Heart right ventricle (tissue), 16 donors: ENCODE measurements around the gene PROCR. TPM values are rescaled to one million over a fixed set of nuclear protein-coding genes. Genes with fewer than 3 reads are reported as not detected.
"Not testable (repeated sequence)": the region's sequence is repeated elsewhere in the genome, so short reads cannot be mapped to it uniquely, and the experiment has no call there.

Experiments
- ATAC-seq, 8 donors: fragments of 200-7000 bp; cut with Tn5 transposase; one replicate each; pipeline ENCODE4 v1.9.1; 2020; ENCODE audit warnings: mild to moderate bottlenecking in 8 of 8, moderate library complexity in 8 of 8, moderate number of reproducible peaks in 1 of 8
- DNase-seq, 2 donors: peaks; one replicate each; pipeline ENCODE4 v3.0.0-alpha.2; 2020
- H3K27ac ChIP-seq, 10 donors: fragments of 200-600 bp; sonication (generic) in 2 of 10; one replicate each; pipeline versions ENCODE4 v1.5.0 to v1.8.0; 2020 to 2022; ENCODE audit warnings: mild to moderate bottlenecking in 3 of 10
- H3K27me3 ChIP-seq, 7 donors: fragments of 200-600 bp; one replicate each; pipeline ENCODE4 v1.8.0; 2021 to 2022; ENCODE audit warnings: mild to moderate bottlenecking in 2 of 7
- H3K36me3 ChIP-seq, 9 donors: fragments of 200-600 bp; sonication (generic) in 1 of 9; one replicate each; pipeline versions ENCODE4 v1.5.0 to v1.8.0; 2020 to 2022; ENCODE audit warnings: mild to moderate bottlenecking in 2 of 9
- H3K4me1 ChIP-seq, 9 donors: fragments of 200-600 bp; sonication (generic) in 1 of 9; one replicate each; pipeline versions ENCODE4 v1.5.0 to v1.8.0; 2020 to 2022; ENCODE audit warnings: mild to moderate bottlenecking in 4 of 9
- H3K4me3 ChIP-seq, 10 donors: fragments of 200-600 bp; sonication (generic) in 2 of 10; one replicate each; pipeline versions ENCODE4 v1.5.0 to v1.8.0; 2020 to 2022; ENCODE audit warnings: mild to moderate bottlenecking in 7 of 10, moderate library complexity in 2 of 10
- H3K9me3 ChIP-seq, 11 donors: fragments of 200-600 bp in 10 of 11; sonication (generic) in 2 of 11; one replicate each; pipeline versions ENCODE4 v1.5.0 to v1.8.0; 2013 to 2022; ENCODE audit warnings: mild to moderate bottlenecking in 2 of 11, control low read depth in 1 of 11, moderate library complexity in 1 of 11
- CTCF ChIP-seq, 9 donors: fragments of 200-600 bp; sonication (generic) in 2 of 9; IDR thresholded peaks; one replicate each; pipeline versions ENCODE4 v1.5.0 to v1.8.0; 2021 to 2022; ENCODE audit warnings: antibody characterized with exemption in 9 of 9, mild to moderate bottlenecking in 5 of 9, moderate library complexity in 1 of 9
- WGBS, 2 donors: extraction: QIAGEN DNeasy Blood & Tissue Kit; methylation state at CpG; one replicate each; pipeline ENCODE4 v1.1.7; 2013; ENCODE audit warnings: inconsistent platforms in 1 of 2; 5-methylcytosine and 5-hydroxymethylcytosine counted together
- intact Hi-C, 10 donors: fragments of 100-400 bp; cut with DNase I; formaldehyde crosslinking; loops; one replicate each; pipeline versions ENCODE4 v1.11.1 to v1.14.2; 2022
- polyA plus RNA-seq, 2 donors: library from polyadenylated mRNA; stranded (reverse); fragments of 200-250 nt; gene quantifications; one replicate each; pipeline ENCODE4 v1.2.3, GENCODE V29; 2013
- total RNA-seq, 10 donors: library from RNA; stranded (reverse); fragmentation: NEBNext Ultra II Directional in 3 of 10; extraction: Animal tissue kit (Norgen Biotek cat#: 25700) in 3 of 10; gene quantifications; one replicate each; pipeline versions ENCODE4 v1.2.1 to v1.2.4, GENCODE V29; 2021 to 2023
- donor health status: Arrhythmogenic right ventricular cardiomyopathy.
- donor health status: ischemic (EF 13 %, LVEDD 7.1; RV severe dilation, severe dysfunction).
- donor health status: healthy with polysubstance abuse.
- donor health status: DM: no; HTN: yes; CAD: no.
- donor health status: DM: no; HTN: no; CAD: no.
- donor health status: ischemic (EF 25% LVEDD 6.9; RV normal size, moderate dysfunction).
- donor health status: ischemic (EF 25% LVEDD 5.7; RV mildly dilated, moderate dysfunction).
- donor health status: healthy.
- donor health status: DM: yes; HTN: yes; CAD: no.
- donor health status: Ischemic cardiomyopathy.
- donor health status: ischemic (EF 35%, LVEDD 5.7; RV mildly dilated, moderate dysfunction).
- donor health status: nonischemic (EF 11% LVEDD 7.7; RV severe dilation, severe dysfunction).
- donor health status: DM: yes; HTN: yes; CAD: no.
- donor health status: PGD.
- donor health status: ischemic (EF 29% LVEDD 5.4; RV normal size, mild dysfunction).
- donor health status: nonischemic (EF 23%, LVEDD 6.1; RV moderate dilation, normal function).

PROCR gene
- total and polyA plus RNA-seq, 12 donors, result 3.0 to 26.7 (median 8.8) TPM

- Histone ChIP-seq H3K36me3 (peaks cover 0 to 34% (median 6%) of the 10 kb centered on the region in 9 donors), H3K27ac (peak overlapping the region in 9 of 10 donors; percentile 74 to 88 (median 79)), H3K27me3 (no peaks in the 10 kb centered on the region), H3K4me3 (peak overlapping the region; percentile 65 to 98 (median 86)), H3K4me1 (peaks cover 6 to 42% (median 25%) of the 10 kb centered on the region in 9 donors), H3K9me3 (no peaks in the 10 kb centered on the region)
- TF ChIP-seq CTCF (IDR thresholded peaks at IDR 0.05), result no peak
- ATAC-seq, result peak in 7 of 8 donors; percentile 5 to 22 (median 11)
- intact Hi-C loops, result loop anchor here in 8 of 10 donors (2.0 to 10.0 kb wide), 10 partner anchors 49 to 131 kb away; partner anchors contain the start of genes MMP24OS (in 2 of the 8) and TRPC4AP (in 1 of the 8)
- peak in 1 of 2 donors; percentile 29 for DNase-seq
- WGBS, 2 donors, result 8 to 10% methylated on average over 23 of the region's 23 CpGs
These were observed 25.5 kb upstream of the PROCR start for GRCh38 chr20:35146299-35146919.

GRCh38 chr20:35146920-35147574 is 24.8 kb upstream of the PROCR start, which contains the start of gene EDEM2:
TSS of gene EDEM2 (minus strand) at chr20:35147336. CDS start at chr20:35147258, 78 bp downstream.
- H3K27ac ChIP-seq, result peak within 1 kb of the TSS in 9 of 10 donors; percentile 74 to 88 (median 79)
- no peaks in the 10 kb centered on the region for H3K27me3 ChIP-seq
- peak in 1 of 9 donors; percentile 7 for TF ChIP-seq CTCF (IDR thresholded peaks at IDR 0.05)
- peaks cover 0 to 28% (median under 1%) of the 10 kb centered on the region in 9 donors for H3K36me3 ChIP-seq
- peaks cover 6 to 44% (median 27%) of the 10 kb centered on the region in 9 donors for H3K4me1 ChIP-seq
- intact Hi-C loops, result loop anchor here in 8 of 10 donors (2.0 to 10.0 kb wide), 10 partner anchors 50 to 130 kb away; partner anchors contain the start of genes MMP24OS (in 2 of the 8) and TRPC4AP (in 1 of the 8)
- WGBS, 2 donors, result 0% methylated on average over 42 of the region's 42 CpGs
- peak; percentile 95 to 98 (median 96) for ATAC-seq
- DNase-seq, result peak; percentile 94 to 97
- no peaks in the 10 kb centered on the region for H3K9me3 ChIP-seq
- peak within 1 kb of the TSS; percentile 65 to 98 (median 86) for H3K4me3 ChIP-seq

- Histone ChIP-seq H3K4me1 (peaks cover 6 to 44% (median 27%) of the 10 kb centered on the region in 9 donors), H3K4me3 (peak overlapping the region; percentile 65 to 98 (median 86)), H3K36me3 (peaks cover 0 to 22% (median 0%) of the 10 kb centered on the region in 9 donors), H3K27ac (peak overlapping the region in 9 of 10 donors; percentile 74 to 88 (median 79))
- intact Hi-C loops, result loop anchor here in 8 of 10 donors (2.0 to 10.0 kb wide), 10 partner anchors 50 to 130 kb away; partner anchors contain the start of genes MMP24OS (in 2 of the 8) and TRPC4AP (in 1 of the 8)
- ATAC-seq, result peak in 6 of 8 donors; percentile 1 to 19 (median 5)
- H3K27me3 ChIP-seq, H3K9me3 ChIP-seq, DNase-seq: not testable (repeated sequence)
- 2 to 3% methylated on average over 19 of the region's 19 CpGs for WGBS, 2 donors
These were observed 24.2 kb upstream of the PROCR start for GRCh38 chr20:35147575-35148071.

- 66 to 71% methylated on average over 6 of the region's 6 CpGs for WGBS, 2 donors
- Histone ChIP-seq H3K27ac (peak overlapping the region in 5 of 10 donors; percentile 1 to 52 (median 23)), H3K4me1 (peaks cover 6 to 30% (median 23%) of the 10 kb centered on the region in 9 donors), H3K27me3 (no peaks in the 10 kb centered on the region), H3K9me3 (no peaks in the 10 kb centered on the region), H3K36me3 (no peaks in the 10 kb centered on the region), H3K4me3 (no peak overlapping the region)
- no peak for TF ChIP-seq CTCF (IDR thresholded peaks at IDR 0.05)
- ATAC-seq, result no peak
- no peak for DNase-seq
- intact Hi-C loops, result no loop called here
These were observed 20.9 kb upstream of the PROCR start for GRCh38 chr20:35150846-35151579.
